HG03432 (cell line): ENCODE measurements around the gene CLMN.
A peak's percentile ranks its signal among the peaks of the same experiment; 100 is the strongest.

ENCODE experiments used
- ATAC-seq: cut with Tn5 transposase; IDR thresholded peaks from one replicate; pipeline ENCODE4 v1.9.1; 2021; ENCODE audit warnings: mild to moderate bottlenecking, moderate library complexity; ENCODE audit not compliant: unreplicated experiment

The CLMN gene

GRCh38 chr14:95319312-95320077, at the start of gene CLMN:
CLMN (minus strand) TSS chr14:95319908; CDS start chr14:95319792, 116 bp downstream.
- peak; percentile 56 for ATAC-seq

GRCh38 chr14:95365401-95365800, 45.7 kb upstream of the CLMN start:
- ATAC-seq, result no peak

GRCh38 chr14:95364481-95365209, 44.9 kb upstream of the CLMN start:
- ATAC-seq, result no peak

GRCh38 chr14:95363468-95363954, 43.8 kb upstream of the CLMN start:
- no peak for ATAC-seq

GRCh38 chr14:95362138-95362494, 42.4 kb upstream of the CLMN start:
- ATAC-seq, result no peak

- no peak for ATAC-seq
These were observed 41.8 kb upstream of the CLMN start for GRCh38 chr14:95361373-95362137.

GRCh38 chr14:95360828-95361227, 41.1 kb upstream of the CLMN start:
- ATAC-seq, result no peak

GRCh38 chr14:95359994-95360826, 40.5 kb upstream of the CLMN start:
- no peak for ATAC-seq

- no peak for ATAC-seq
These were observed 36.6 kb upstream of the CLMN start for GRCh38 chr14:95356245-95356869.

- no peak for ATAC-seq
These were observed 35.7 kb upstream of the CLMN start for GRCh38 chr14:95355422-95355821.

- ATAC-seq, result no peak
These were observed 35.1 kb upstream of the CLMN start for GRCh38 chr14:95354834-95355233.

- no peak for ATAC-seq
These were observed 34.0 kb upstream of the CLMN start for GRCh38 chr14:95353664-95354063.

GRCh38 chr14:95353007-95353406, 33.3 kb upstream of the CLMN start:
- ATAC-seq, result no peak

GRCh38 chr14:95352481-95352880, 32.8 kb upstream of the CLMN start:
- no peak for ATAC-seq

- ATAC-seq, result no peak
These were observed 29.5 kb upstream of the CLMN start for GRCh38 chr14:95349241-95349640.

GRCh38 chr14:95348395-95349080, 28.8 kb upstream of the CLMN start:
- no peak for ATAC-seq

GRCh38 chr14:95346820-95347219, 27.1 kb upstream of the CLMN start:
- no peak for ATAC-seq

- no peak for ATAC-seq
These were observed 26.6 kb upstream of the CLMN start for GRCh38 chr14:95346266-95346665.

- peak; percentile 39 for ATAC-seq
These were observed 25.3 kb upstream of the CLMN start for GRCh38 chr14:95345032-95345431.

GRCh38 chr14:95344536-95344935, 24.8 kb upstream of the CLMN start:
- no peak for ATAC-seq
